CD4-positive, alpha-beta T cell treated with Interferon gamma for 1 hour (primary cell): ENCODE data around the gene ADPRHL1.

ENCODE experiments used
- DNase-seq: peaks from one replicate; pipeline ENCODE4 v3.0.0-alpha.2; 2020

The ADPRHL1 gene

GRCh38 chr13:113430378-113431110, 22.7 kb downstream of the ADPRHL1 start:
- DNase-seq = no peak

GRCh38 chr13:113429608-113429985, 23.7 kb downstream of the ADPRHL1 start:
- no peak for DNase-seq

GRCh38 chr13:113428871-113429607, 24.2 kb downstream of the ADPRHL1 start:
- no peak for DNase-seq

- DNase-seq = no peak
These were observed 24.8 kb downstream of the ADPRHL1 start for GRCh38 chr13:113428469-113428865.

GRCh38 chr13:113427562-113428468, 25.5 kb downstream of the ADPRHL1 start:
- DNase-seq = no peak

- no peak for DNase-seq
These were observed 26.7 kb downstream of the ADPRHL1 start for GRCh38 chr13:113426591-113426986.

GRCh38 chr13:113425941-113426590, 27.2 kb downstream of the ADPRHL1 start:
- DNase-seq = no peak

GRCh38 chr13:113423520-113424163, 29.6 kb downstream of the ADPRHL1 start:
- DNase-seq = no peak

- DNase-seq = no peak
These were observed 30.3 kb downstream of the ADPRHL1 start for GRCh38 chr13:113422807-113423519.

GRCh38 chr13:113421673-113422270, 31.5 kb downstream of the ADPRHL1 start:
- DNase-seq = no peak

GRCh38 chr13:113420833-113421600, 32.3 kb downstream of the ADPRHL1 start:
- DNase-seq = no peak

GRCh38 chr13:113420232-113420631, 33.1 kb downstream of the ADPRHL1 start:
- DNase-seq = no peak

- DNase-seq = no peak
These were observed 33.6 kb downstream of the ADPRHL1 start for GRCh38 chr13:113419531-113420193.

GRCh38 chr13:113418722-113419049, 34.6 kb downstream of the ADPRHL1 start:
- no peak for DNase-seq

- DNase-seq = no peak
These were observed 35.2 kb downstream of the ADPRHL1 start for GRCh38 chr13:113417836-113418721.

- no peak for DNase-seq
These were observed 36.1 kb downstream of the ADPRHL1 start for GRCh38 chr13:113417008-113417751.

GRCh38 chr13:113415825-113416224, 37.5 kb downstream of the ADPRHL1 start:
- no peak for DNase-seq

- DNase-seq = no peak
These were observed 38.3 kb downstream of the ADPRHL1 start for GRCh38 chr13:113415032-113415431.
